Naive thymus-derived CD4-positive, alpha-beta T cell (primary cell): Measurements from ENCODE around the gene LRRIQ3. TPM values are rescaled to one million over a fixed set of nuclear protein-coding genes. Genes with fewer than 3 reads are reported as not detected.

Experiments used
- ATAC-seq: fragments of 150-1000 bp; cut with Tn5 transposase; 2 replicates; pipeline ENCODE4 v1.10.0; 2021; ENCODE audit warnings: mild to moderate bottlenecking, moderate library complexity
- CTCF ChIA-PET: fragments of 350-600 bp; sonication (Branson Sonifier 250); formaldehyde crosslinking; loops from one replicate; lab custom pipeline; 2021; ENCODE audit warnings: antibody characterized with exemption; lab: Charles Lee
- POLR2A ChIA-PET: fragments of 350-600 bp; sonication (Branson Sonifier 250); formaldehyde crosslinking; loops from one replicate; lab custom pipeline; 2021; ENCODE audit warnings: antibody characterized with exemption, inconsistent platforms; lab: Charles Lee
- DNase-seq, 9 donors: peaks; one replicate each; pipeline versions ENCODE4 v3.0.0 to v3.0.0-alpha.2; 2020 to 2022; ENCODE audit warnings: mixed read lengths in 1 of 9
- H3K27ac ChIP-seq: one replicate; pipeline ENCODE4 v1.7.0; 2013; ENCODE audit warnings: mild to moderate bottlenecking, low read depth, low read length, moderate library complexity
- H3K27me3 ChIP-seq, 2 donors: one replicate each; pipeline ENCODE4 v1.7.0; 2013; ENCODE audit warnings: low read length in 2 of 2, mild to moderate bottlenecking in 2 of 2, moderate library complexity in 2 of 2; ENCODE audit not compliant: control insufficient read depth in 2 of 2, insufficient read depth in 2 of 2
- H3K36me3 ChIP-seq, 3 experiments: 1 replicate in 2 of 3; 2 replicates in 1 of 3; pipeline ENCODE4 v1.7.0; 2013; ENCODE audit warnings: low read length in 3 of 3, mild to moderate bottlenecking in 3 of 3, moderate library complexity in 1 of 3; ENCODE audit not compliant: insufficient read depth in 3 of 3, control insufficient read depth in 2 of 3
- H3K4me1 ChIP-seq, 2 donors: one replicate each; pipeline ENCODE4 v1.7.0; 2013; ENCODE audit warnings: low read length in 2 of 2, mild to moderate bottlenecking in 2 of 2, moderate library complexity in 1 of 2; ENCODE audit not compliant: control insufficient read depth in 2 of 2, insufficient read depth in 2 of 2
- H3K4me3 ChIP-seq: 2 replicates; pipeline ENCODE4 v1.7.0; 2013; ENCODE audit warnings: mild to moderate bottlenecking, low read length
- H3K9me3 ChIP-seq, 3 experiments: 1 replicate in 2 of 3; 2 replicates in 1 of 3; pipeline ENCODE4 v1.7.0; 2013; ENCODE audit warnings: low read length in 3 of 3; ENCODE audit not compliant: control insufficient read depth in 2 of 3
- H3K27ac Mint-ChIP-seq, 9 donors: one replicate each; pipeline ENCODE4 v1.8.0; 2020 to 2022; ENCODE audit warnings: mixed read lengths in 9 of 9, mild to moderate bottlenecking in 8 of 9, moderate library complexity in 5 of 9, inconsistent platforms in 2 of 9
- H3K27me3 Mint-ChIP-seq, 5 donors: one replicate each; pipeline ENCODE4 v1.8.0; 2021 to 2022; ENCODE audit warnings: mixed read lengths in 5 of 5, mild to moderate bottlenecking in 1 of 5
- H3K36me3 Mint-ChIP-seq, 5 donors: one replicate each; pipeline ENCODE4 v1.8.0; 2020 to 2022; ENCODE audit warnings: mixed read lengths in 5 of 5, mild to moderate bottlenecking in 3 of 5, inconsistent platforms in 1 of 5
- H3K4me1 Mint-ChIP-seq, 7 donors: one replicate each; pipeline ENCODE4 v1.8.0; 2020 to 2022; ENCODE audit warnings: mixed read lengths in 7 of 7, mild to moderate bottlenecking in 3 of 7, inconsistent platforms in 1 of 7
- H3K4me3 Mint-ChIP-seq, 10 donors: one replicate each; pipeline ENCODE4 v1.8.0; 2020 to 2022; ENCODE audit warnings: mild to moderate bottlenecking in 10 of 10, mixed read lengths in 10 of 10, moderate library complexity in 6 of 10, inconsistent platforms in 2 of 10
- H3K9me3 Mint-ChIP-seq, 11 donors: one replicate each; pipeline ENCODE4 v1.8.0; 2020 to 2022; ENCODE audit warnings: mixed read lengths in 11 of 11, mild to moderate bottlenecking in 4 of 11, inconsistent platforms in 1 of 11, moderate library complexity in 1 of 11
- intact Hi-C, 2 donors: fragments of 100-400 bp; cut with micrococcal nuclease; formaldehyde crosslinking; loops; one replicate each; pipeline ENCODE4 v1.15.1; 2023
- polyA plus RNA-seq, 2 donors: library from polyadenylated mRNA; unstranded; fragments of 300-500 nt; fragmentation: Illumina TruSeq; gene quantifications; one replicate each; pipeline ENCODE4 v1.2.3, GENCODE V29; 2021
- total RNA-seq, 6 experiments: library from RNA in 5 of 6; stranded (reverse) in 5 of 6; gene quantifications; 1 replicate in 5 of 6; 2 replicates in 1 of 6; pipeline ENCODE4 v1.2.3 and lab custom pipeline; 2021 to 2026

Gene LRRIQ3
- total and polyA plus RNA-seq, 7 experiments from 2014 or later = 0.32 to 3.5 (median 1.0) TPM

- H3K27me3 ChIP-seq = no peaks in the 10 kb centered on the region
- no peak overlapping the region for H3K27ac ChIP-seq
- H3K9me3 ChIP-seq = no peaks in the 10 kb centered on the region
- ATAC-seq (no peak), DNase-seq (no peak)
- ChIA-PET POLR2A (no interaction called here), CTCF (no interaction called here)
- Mint-ChIP-seq H3K27ac (no peak overlapping the region), H3K36me3 (no peaks in the 10 kb centered on the region), H3K9me3 (peaks cover 0 to 15% (median 2%) of the 10 kb centered on the region in 11 donors), H3K4me3 (no peak overlapping the region), H3K4me1 (no peaks in the 10 kb centered on the region), H3K27me3 (no peaks in the 10 kb centered on the region)
- no peaks in the 10 kb centered on the region for H3K4me1 ChIP-seq
- intact Hi-C loops = no loop called here
- no peaks in the 10 kb centered on the region for H3K36me3 ChIP-seq
- no peak overlapping the region for H3K4me3 ChIP-seq
Measured at GRCh38 chr1:73978964-73979363, 219.0 kb downstream of the LRRIQ3 start.

Other genes with a start within 250 kb of the LRRIQ3 start
- 10 to 100 TPM in 3 of 5 experiments, 1 to 10 TPM in 2; 5.6 to 17.7 (median 12.5) TPM for gene FPGT, start 66 bp upstream of the LRRIQ3 start, total RNA-seq
- 1 to 10 TPM; 5.1 to 7.9 TPM for gene FPGT, start 66 bp upstream of the LRRIQ3 start, polyA plus RNA-seq
- gene TNNI3K, start 37.2 kb upstream of the LRRIQ3 start, total RNA-seq = under 1 TPM in 1 of 5 experiments, not detected in 4; 0.41 TPM
- not detected for gene TNNI3K, start 37.2 kb upstream of the LRRIQ3 start, polyA plus RNA-seq